Muscle of back (tissue), 11 donors: ENCODE results near the gene GDPGP1. TPM values are rescaled to one million over a fixed set of nuclear protein-coding genes. Genes with fewer than 3 reads are reported as not detected.
"Not testable (repeated sequence)": the region's sequence is repeated elsewhere in the genome, so short reads cannot be mapped to it uniquely, and the experiment has no call there.

Source experiments
- DNase-seq, 3 donors: peaks; one replicate each; pipeline versions ENCODE4 v3.0.0 to v3.0.0-alpha.2; 2013
- polyA plus RNA-seq, 10 donors: library from polyadenylated mRNA; unstranded; fragments of 120-200 nt; gene quantifications; one replicate each; pipeline ENCODE4 v1.2.1, GENCODE V29; 2013; ENCODE audit not compliant: insufficient read length in 10 of 10

The GDPGP1 gene
- polyA plus RNA-seq, 10 donors, result 1.6 to 3.7 (median 2.5) TPM

- no peak for DNase-seq
Measured at GRCh38 chr15:90259524-90259923, 25.5 kb downstream of the GDPGP1 start.

DNA sequence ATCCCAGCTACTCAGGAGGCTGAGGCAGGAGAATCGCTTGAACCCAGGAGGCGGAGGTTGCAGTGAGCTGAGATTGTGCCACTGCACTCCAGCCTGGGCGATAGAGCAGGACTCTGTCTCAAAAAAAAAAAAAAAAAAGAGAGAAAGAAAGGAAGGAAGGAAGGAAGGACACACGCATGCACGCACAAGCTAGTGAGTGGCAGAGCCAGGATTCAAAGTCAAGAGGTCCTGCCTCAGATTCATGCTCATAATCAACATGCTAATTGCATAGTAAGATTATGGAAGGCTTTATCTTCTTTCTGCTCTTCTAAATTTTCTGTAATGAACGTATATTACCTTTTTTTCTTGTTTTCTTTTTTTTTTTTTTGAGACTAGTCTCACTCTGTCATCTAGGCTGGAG is 26.7 kb downstream of the GDPGP1 start:
- DNase-seq, result not testable (repeated sequence)

DNA sequence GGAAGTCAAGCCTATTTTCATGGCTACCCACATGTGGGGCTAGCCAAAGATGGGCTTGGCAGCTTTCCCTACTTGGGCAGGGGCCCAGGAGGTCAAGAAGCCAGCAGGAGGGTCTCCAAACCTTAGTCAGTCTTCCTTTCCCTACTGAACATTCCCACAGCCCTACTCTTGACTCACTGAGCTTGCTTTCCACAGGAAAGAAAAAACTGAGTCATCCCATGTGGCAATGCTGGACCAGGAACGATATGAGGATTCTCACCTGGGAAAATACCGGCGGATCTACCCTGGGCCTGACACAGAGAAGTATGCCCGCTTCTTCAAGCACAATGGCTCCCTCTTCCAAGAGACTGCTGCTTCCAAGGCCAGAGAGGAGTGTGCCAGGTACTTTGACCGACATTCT is 27.8 kb downstream of the GDPGP1 start:
- no peak for DNase-seq

- DNase-seq, result no peak
Measured at GRCh38 chr15:90262426-90262825, 28.4 kb downstream of the GDPGP1 start.

DNA sequence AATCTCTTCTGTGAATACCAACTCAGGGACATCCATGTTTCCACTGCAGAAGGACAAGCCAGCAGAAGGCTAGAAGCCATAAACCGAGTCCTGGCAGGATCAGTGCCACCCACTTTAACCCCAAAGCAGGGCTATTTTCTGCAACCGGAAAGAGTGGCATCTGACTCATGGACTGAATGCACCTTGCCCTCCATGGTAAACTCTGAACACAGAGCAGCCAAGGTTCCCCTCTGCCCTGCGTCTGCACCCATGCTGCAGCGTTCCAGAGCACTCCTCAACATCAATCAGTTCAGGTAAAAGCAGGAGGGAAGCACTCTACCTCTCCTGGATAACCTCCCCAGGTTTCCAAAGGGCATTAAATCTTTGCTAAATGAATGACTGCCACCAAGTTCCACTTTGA is 30.7 kb downstream of the GDPGP1 start:
- no peak for DNase-seq

GRCh38 chr15:90265271-90266060 is 31.5 kb downstream of the GDPGP1 start, which contains the start of gene NGRN:
Gene NGRN, plus strand, starts transcription at chr15:90265672. Its CDS starts 41 bp downstream, at chr15:90265713.
- peak; percentile 91 to 98 (median 94) for DNase-seq

- peak in 1 of 3 donors; percentile 11 for DNase-seq
Measured at GRCh38 chr15:90266061-90266431, 32.0 kb downstream of the GDPGP1 start.

- peak in 1 of 3 donors; percentile 29 for DNase-seq
Measured at GRCh38 chr15:90266485-90266884, 32.5 kb downstream of the GDPGP1 start.

GRCh38 chr15:90268415-90268814 is 34.4 kb downstream of the GDPGP1 start:
- DNase-seq, result no peak

DNA sequence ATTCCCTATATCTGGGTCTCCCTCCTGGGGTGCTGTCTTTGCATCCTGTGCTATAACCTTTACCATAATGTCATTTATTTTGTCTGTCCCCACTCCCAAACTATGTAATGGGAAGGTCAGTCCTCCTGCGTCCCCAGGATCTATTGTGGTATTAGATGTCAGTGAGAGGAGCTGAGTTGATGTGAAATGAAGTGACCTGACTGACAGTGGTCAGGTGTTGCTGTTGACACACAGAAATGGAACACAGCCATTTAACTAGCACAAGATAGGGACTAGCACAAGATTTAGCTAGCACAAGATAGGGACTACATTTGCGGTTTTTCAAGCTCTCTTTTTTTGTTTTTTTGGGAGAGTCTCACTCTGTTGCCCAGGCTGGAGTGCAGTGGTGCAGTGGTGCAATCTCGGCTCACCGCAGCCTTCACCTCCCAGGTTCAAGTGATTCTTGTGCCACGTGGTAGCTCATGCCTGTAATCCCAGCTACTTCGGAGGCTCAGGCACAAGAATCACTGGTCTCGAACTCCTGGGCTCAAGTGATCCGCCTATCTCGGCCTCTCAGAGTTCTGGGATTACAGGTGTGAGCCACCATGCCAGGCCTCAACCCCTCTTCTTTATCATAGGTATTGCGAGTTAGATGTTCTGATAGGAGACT is 36.6 kb downstream of the GDPGP1 start:
- no peak for DNase-seq

GRCh38 chr15:90271459-90272166 is 37.6 kb downstream of the GDPGP1 start:
- DNase-seq, result no peak

DNA sequence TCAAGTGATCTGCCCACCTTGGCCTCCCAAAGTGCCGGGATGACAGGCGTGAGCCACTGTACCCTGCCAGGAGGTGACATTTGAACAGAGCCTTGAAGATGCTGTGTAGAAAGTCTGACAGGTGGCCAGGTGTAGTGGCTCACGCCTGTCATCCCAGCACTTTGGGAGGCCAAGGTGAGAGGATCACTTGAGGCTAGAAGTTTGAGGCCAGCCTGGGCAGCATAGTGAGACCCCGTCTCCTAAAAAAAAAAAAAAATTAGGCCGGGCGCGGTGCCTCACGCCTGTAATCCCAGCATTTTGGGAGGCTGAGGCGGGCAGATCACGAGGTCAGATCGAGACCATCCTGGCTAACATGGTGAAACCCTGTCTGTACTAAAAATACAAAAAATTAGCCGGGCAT is 44.5 kb downstream of the GDPGP1 start:
- DNase-seq, result not testable (repeated sequence)

- DNase-seq, result not testable (repeated sequence)
Measured at GRCh38 chr15:90280743-90281142, 46.7 kb downstream of the GDPGP1 start.

GRCh38 chr15:90281637-90282036 is 47.6 kb downstream of the GDPGP1 start:
- DNase-seq, result not testable (repeated sequence)

- peak in 2 of 3 donors; percentile 11 to 58 for DNase-seq
Measured at GRCh38 chr15:90286678-90287077, 52.7 kb downstream of the GDPGP1 start.

- peak in 1 of 3 donors; percentile 9 for DNase-seq
Measured at GRCh38 chr15:90287101-90287500, 53.1 kb downstream of the GDPGP1 start.

GRCh38 chr15:90287946-90288345 is 53.9 kb downstream of the GDPGP1 start:
- peak in 1 of 3 donors; percentile 14 for DNase-seq

DNA sequence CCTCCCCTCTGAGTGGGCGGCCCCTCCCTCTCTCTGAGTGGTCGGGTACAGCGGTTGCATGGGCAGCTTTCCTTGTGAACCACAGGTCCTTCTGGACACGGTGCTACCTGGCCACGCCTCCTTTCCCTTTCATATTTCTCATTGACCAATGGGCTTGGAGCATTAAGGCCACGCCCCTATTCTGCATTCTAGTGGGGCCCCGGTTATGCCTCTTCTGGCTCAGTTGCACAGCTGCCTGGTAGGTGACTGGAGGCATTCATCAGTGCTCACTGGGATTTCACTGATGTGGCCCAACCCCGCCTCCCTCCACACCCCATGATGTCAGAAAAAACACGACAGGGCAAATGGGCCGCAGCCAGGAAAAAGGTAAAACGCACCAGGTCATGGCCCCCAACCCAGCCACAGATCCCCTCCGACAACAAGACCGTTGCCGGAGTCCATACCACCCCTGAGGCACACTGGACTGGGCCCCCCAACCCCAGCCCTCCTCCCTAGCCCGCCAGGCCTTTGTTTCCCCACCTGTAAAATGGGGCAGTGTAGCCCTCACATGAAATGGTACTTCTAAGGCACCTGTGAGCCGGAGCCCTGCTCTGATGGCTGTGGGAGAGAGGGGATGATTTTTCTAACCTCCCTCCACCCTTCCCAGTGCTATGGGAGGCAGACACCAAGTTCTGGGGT is 57.8 kb downstream of the GDPGP1 start:
- no peak for DNase-seq

GRCh38 chr15:90293040-90293810 is 59.2 kb downstream of the GDPGP1 start:
- peak; percentile 16 to 42 (median 24) for DNase-seq

DNA sequence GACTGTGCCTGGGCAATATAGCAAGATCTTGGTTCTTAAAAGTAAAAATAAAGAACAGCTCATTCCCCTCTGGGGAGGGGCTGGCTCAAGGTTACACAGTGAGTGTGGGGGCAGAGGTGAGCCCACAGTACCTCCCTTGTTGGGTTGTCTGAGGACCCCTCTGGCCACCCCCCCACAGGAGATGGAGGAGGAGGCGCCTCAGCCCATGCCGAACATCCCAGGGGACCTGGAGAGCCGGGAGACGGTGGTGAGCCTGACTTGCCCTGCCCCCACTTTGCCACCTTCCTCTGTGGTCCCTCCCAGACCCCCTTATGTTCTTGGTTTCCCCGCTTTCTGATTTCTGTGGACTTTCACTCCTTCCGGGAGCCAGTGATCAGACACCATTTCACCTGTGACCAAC is 60.1 kb downstream of the GDPGP1 start:
- no peak for DNase-seq
